GM21529 (cell line): ENCODE results near the gene PTPRR.

Source experiments
- ATAC-seq: cut with Tn5 transposase; IDR thresholded peaks from one replicate; pipeline ENCODE4 v1.9.1; 2021; ENCODE audit not compliant: unreplicated experiment

PTPRR gene

GRCh38 chr12:70652451-70652850 lies 268.1 kb downstream of the PTPRR start:
- ATAC-seq = no peak

GRCh38 chr12:70648831-70649230 lies 271.7 kb downstream of the PTPRR start:
- ATAC-seq = no peak

- no peak for ATAC-seq
Measured at GRCh38 chr12:70648191-70648590, 272.3 kb downstream of the PTPRR start.

- ATAC-seq = no peak
Measured at GRCh38 chr12:70646850-70647249, 273.7 kb downstream of the PTPRR start.

GRCh38 chr12:70645494-70646317 lies 274.8 kb downstream of the PTPRR start:
- peak; percentile 76 for ATAC-seq

- no peak for ATAC-seq
Measured at GRCh38 chr12:70644861-70645260, 275.7 kb downstream of the PTPRR start.

GRCh38 chr12:70643939-70644338 lies 276.6 kb downstream of the PTPRR start:
- no peak for ATAC-seq

- ATAC-seq = no peak
Measured at GRCh38 chr12:70641691-70642090, 278.8 kb downstream of the PTPRR start.

GRCh38 chr12:70640901-70641300 lies 279.6 kb downstream of the PTPRR start:
- ATAC-seq = no peak

- no peak for ATAC-seq
Measured at GRCh38 chr12:70639535-70639934, 281.0 kb downstream of the PTPRR start.

GRCh38 chr12:70638639-70639360 lies 281.7 kb downstream of the PTPRR start:
- ATAC-seq = no peak

GRCh38 chr12:70637303-70638085 lies 283.0 kb downstream of the PTPRR start, which contains the start of gene PTPRB:
TSS of gene PTPRB (minus strand) at chr12:70637429. CDS start at chr12:70637395, 34 bp downstream.
- ATAC-seq = no peak

GRCh38 chr12:70635755-70636154 lies 284.8 kb downstream of the PTPRR start:
- ATAC-seq = no peak

- no peak for ATAC-seq
Measured at GRCh38 chr12:70628701-70629480, 291.6 kb downstream of the PTPRR start.

GRCh38 chr12:70627677-70628076 lies 292.9 kb downstream of the PTPRR start:
- no peak for ATAC-seq

GRCh38 chr12:70626180-70626579 lies 294.4 kb downstream of the PTPRR start:
- no peak for ATAC-seq

- ATAC-seq = no peak
Measured at GRCh38 chr12:70619471-70620152, 300.9 kb downstream of the PTPRR start.

GRCh38 chr12:70618371-70618770 lies 302.2 kb downstream of the PTPRR start:
- no peak for ATAC-seq

- no peak for ATAC-seq
Measured at GRCh38 chr12:70617450-70617849, 303.1 kb downstream of the PTPRR start.
